NCI-H1417 treated with DMSO at 0.1 percent for 48 hours (cell line): ENCODE results near the gene TXNDC15.

ENCODE experiments used
- DNase-seq: peaks from one replicate; lab custom pipeline; 2025; lab: John Stamatoyannopoulos, UW

TXNDC15 gene

GRCh38 chr5:134920848-134921575 is 46.8 kb downstream of the TXNDC15 start:
- no peak for DNase-seq

GRCh38 chr5:134932508-134932907 is 58.3 kb downstream of the TXNDC15 start:
- DNase-seq = no peak

GRCh38 chr5:134934202-134934601 is 60.0 kb downstream of the TXNDC15 start:
- DNase-seq = no peak

GRCh38 chr5:134935711-134936602 is 61.8 kb downstream of the TXNDC15 start:
- DNase-seq = no peak

- no peak for DNase-seq
These were observed 63.4 kb downstream of the TXNDC15 start for GRCh38 chr5:134937526-134937925.

GRCh38 chr5:134938030-134938429 is 63.9 kb downstream of the TXNDC15 start:
- no peak for DNase-seq

- DNase-seq = no peak
These were observed 65.3 kb downstream of the TXNDC15 start for GRCh38 chr5:134939500-134939899.

- no peak for DNase-seq
These were observed 69.4 kb downstream of the TXNDC15 start for GRCh38 chr5:134943547-134943946.

- DNase-seq = no peak
These were observed 70.5 kb downstream of the TXNDC15 start for GRCh38 chr5:134944630-134945029.

- no peak for DNase-seq
These were observed 70.9 kb downstream of the TXNDC15 start for GRCh38 chr5:134945041-134945440.

GRCh38 chr5:134948911-134949310 is 74.7 kb downstream of the TXNDC15 start:
- no peak for DNase-seq

- no peak for DNase-seq
These were observed 75.1 kb downstream of the TXNDC15 start for GRCh38 chr5:134949316-134949715.
